Stimulated activated CD8-positive, alpha-beta memory T cell treated with anti-CD3 and anti-CD28 coated beads, Interleukin-7, amount 100 ng/mL, for 48 hours (primary cell): ENCODE measurements around the gene TMCC1.

Experiments used
- DNase-seq, 2 donors: peaks; one replicate each; pipeline ENCODE4 v3.0.0-alpha.2; 2020; ENCODE audit warnings: low read depth in 1 of 2; ENCODE audit errors: extremely low read depth in 1 of 2

The TMCC1 gene

GRCh38 chr3:129602730-129603560 is 290.6 kb downstream of the TMCC1 start:
- no peak for DNase-seq

- DNase-seq: no peak
These were observed 291.2 kb downstream of the TMCC1 start for GRCh38 chr3:129602309-129602708.

- no peak for DNase-seq
These were observed 291.8 kb downstream of the TMCC1 start for GRCh38 chr3:129601713-129602112.

DNA sequence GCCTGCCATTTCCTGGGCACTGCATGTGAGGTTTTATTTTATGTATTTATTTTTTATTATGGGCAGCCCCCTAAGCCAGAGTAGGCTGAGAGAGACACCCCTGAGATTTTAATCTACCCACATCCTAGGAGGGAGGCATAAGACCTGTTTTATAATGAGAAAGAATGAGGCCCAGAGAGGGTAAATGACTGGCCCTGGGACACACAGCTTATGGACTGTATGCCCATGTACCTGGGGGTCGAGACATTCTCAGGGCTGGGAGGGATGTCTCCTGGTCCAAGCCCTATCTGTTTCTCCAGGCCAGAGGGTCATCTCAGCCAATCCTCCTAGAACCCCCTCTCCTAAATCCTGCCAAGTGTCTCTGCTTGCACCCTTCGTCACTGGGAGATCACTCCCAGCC is 293.2 kb downstream of the TMCC1 start:
- no peak for DNase-seq

DNA sequence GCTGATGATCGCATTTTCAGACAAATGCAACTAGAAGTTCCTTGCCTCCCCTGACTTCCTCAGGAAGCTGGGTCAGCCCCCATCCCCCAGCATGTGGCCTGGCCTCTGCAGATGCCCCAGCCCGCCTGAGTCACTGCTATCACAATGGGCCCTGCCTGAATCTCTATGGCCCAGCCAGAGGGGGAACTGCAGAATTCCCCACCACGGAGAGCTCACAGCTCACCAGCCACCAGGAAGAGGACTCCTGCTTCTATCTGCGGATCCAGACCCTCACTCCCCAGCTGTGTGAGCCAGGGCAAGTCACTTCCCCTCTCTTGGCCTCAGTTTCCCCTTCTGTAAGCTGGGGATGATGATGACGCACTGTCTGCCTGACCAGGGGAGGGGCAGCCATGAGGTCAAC is 293.9 kb downstream of the TMCC1 start:
- DNase-seq: no peak

DNA sequence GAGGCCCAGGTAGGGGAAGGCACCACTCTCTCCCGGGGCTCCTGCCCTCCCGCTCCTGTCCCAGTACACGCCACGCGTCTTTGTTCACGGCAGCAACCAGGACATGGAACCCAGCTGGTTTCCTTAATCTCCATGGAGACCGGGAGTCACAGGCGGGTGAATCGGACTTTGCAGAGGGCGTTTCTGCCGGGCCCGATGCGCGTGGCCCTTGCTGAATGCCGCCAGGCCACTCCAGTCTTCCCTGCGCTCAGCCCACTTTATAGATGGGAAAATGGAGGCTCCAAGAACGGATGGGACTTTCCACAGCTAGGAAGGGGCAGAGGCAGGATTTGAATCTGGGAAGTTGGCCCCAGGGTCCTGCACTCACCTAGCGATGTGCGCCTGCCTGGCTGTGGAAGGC is 294.4 kb downstream of the TMCC1 start:
- DNase-seq: no peak

DNA sequence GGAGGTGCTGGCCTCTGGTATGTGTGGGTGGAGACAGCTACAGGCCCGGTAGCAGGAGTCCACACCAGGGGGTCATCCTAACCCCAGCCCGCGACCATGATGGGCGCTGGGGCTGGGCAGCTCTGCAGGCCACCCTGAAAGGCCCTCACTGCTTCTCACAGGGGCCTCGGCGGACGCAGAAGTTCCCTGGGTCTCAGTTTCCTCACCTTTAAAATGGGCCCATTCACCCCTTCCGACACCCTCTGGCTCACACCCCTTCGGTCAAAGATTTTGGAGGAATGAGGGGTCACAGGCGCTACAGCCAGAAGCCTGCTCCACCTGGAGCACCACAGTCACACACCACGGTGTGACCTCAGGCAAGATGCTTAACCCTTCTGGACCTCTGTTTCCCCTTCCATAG is 295.0 kb downstream of the TMCC1 start:
- DNase-seq: no peak

DNA sequence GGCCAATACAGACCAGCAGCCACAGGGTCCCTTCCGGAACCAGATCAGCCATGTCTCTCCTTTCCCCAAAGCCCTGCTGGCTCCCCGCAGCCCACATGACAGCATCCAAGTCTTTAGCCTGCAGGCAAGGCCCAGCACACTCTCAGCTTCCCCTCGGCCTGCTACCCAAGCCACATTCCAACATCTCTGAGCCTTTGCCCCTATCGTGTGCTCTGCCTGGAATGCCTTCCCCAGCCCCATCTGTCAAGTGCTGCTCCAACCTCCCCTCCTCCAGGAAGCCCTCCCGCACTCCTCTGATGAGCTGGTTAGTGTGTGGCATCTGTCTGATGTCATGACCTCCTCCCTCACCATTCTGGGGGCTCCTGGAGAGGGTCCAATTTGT is 295.5 kb downstream of the TMCC1 start:
- no peak for DNase-seq
